Activated naive CD8-positive, alpha-beta T cell (primary cell): Measurements from ENCODE around the gene DDX39B.
"Not testable (repeated sequence)": the region's sequence is repeated elsewhere in the genome, so short reads cannot be mapped to it uniquely, and the experiment has no call there.

ENCODE experiments used
- H3K27ac Mint-ChIP-seq: one replicate; pipeline ENCODE4 v1.8.0; 2021; ENCODE audit warnings: mixed read lengths
- H3K27me3 Mint-ChIP-seq: one replicate; pipeline ENCODE4 v1.8.0; 2021; ENCODE audit warnings: mixed read lengths
- H3K36me3 Mint-ChIP-seq: one replicate; pipeline ENCODE4 v1.8.0; 2021; ENCODE audit warnings: mixed read lengths
- H3K4me1 Mint-ChIP-seq: one replicate; pipeline ENCODE4 v1.8.0; 2021; ENCODE audit warnings: low read depth, mixed read lengths
- H3K4me3 Mint-ChIP-seq: one replicate; pipeline ENCODE4 v1.8.0; 2021; ENCODE audit warnings: mild to moderate bottlenecking, mixed read lengths
- H3K9me3 Mint-ChIP-seq: one replicate; pipeline ENCODE4 v1.8.0; 2021; ENCODE audit warnings: low read depth, mixed read lengths

DDX39B gene

DNA sequence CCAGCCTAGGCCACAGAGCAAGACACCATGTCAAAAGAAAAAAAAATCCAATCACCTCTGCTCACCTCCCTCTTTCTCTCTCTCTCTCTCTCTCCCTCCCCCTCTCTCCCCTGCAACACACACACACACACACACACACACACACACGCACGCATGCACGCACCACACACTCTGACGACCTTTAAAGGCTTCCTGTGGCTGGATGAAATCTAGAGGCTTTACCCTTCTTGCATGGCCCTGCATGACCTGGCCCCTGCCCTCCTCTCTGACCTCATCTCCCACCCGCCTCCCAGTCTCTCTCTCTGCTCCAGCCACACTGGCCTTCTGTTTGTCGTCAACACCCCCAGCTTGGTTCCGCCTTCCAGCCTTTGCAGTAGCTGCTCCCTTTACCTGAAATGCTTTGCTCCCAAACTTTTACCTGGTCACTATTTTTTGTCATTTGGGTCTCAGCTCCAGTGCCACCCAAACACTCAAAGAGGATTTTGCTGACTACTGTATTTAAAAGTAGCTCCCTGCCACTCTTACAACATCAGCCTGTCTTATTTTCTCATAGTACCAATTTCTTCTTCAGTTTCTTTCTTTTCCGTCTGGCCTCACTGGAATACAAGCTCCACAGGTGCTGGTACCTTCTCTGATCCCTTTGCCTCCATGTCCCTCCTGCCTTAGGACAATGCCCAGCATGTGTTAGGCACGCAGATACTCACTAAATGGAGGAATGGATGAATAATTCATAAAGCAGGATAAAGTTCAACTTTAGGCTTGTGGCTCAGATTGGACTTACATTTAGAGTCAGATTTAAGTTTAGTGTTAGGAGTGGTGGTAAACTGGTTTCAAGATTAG lies 25.9 kb upstream of the DDX39B start:
- no peaks in the 10 kb centered on the region for H3K9me3 Mint-ChIP-seq
- H3K27me3 Mint-ChIP-seq = no peaks in the 10 kb centered on the region
- H3K36me3 Mint-ChIP-seq = peaks cover 10% of the 10 kb centered on the region
- H3K27ac Mint-ChIP-seq = peak overlapping the region; percentile 99
- peak overlapping the region; percentile 81 for H3K4me3 Mint-ChIP-seq
- H3K4me1 Mint-ChIP-seq = peaks cover 78% of the 10 kb centered on the region

DNA sequence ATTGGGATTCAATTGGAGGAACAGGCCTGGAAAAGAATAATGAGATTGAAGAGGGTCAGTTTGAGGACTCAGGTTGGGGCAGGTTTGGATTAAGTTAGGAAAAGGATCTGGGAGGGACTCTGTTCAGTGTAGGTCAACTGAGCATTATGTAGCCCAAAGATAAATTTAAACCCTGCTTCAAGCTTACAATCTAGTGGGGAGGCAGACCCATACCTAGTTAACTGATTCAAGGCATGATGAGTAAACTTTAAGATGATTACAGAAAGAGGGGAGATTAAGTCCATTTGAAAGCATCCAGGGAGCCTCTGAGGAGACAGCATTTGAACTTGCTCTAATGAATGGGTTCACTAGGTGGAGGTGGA lies 18.9 kb upstream of the DDX39B start:
- Mint-ChIP-seq H3K27ac (peak overlapping the region; percentile 97), H3K4me3 (peak overlapping the region; percentile 80)

GRCh38 chr6:31559958-31560696 lies 18.3 kb upstream of the DDX39B start:
- Mint-ChIP-seq H3K4me3 (peak overlapping the region; percentile 80), H3K27me3 (no peaks in the 10 kb centered on the region), H3K36me3 (peaks cover 23% of the 10 kb centered on the region), H3K27ac (peak overlapping the region; percentile 97), H3K4me1 (peaks cover 84% of the 10 kb centered on the region), H3K9me3 (no peaks in the 10 kb centered on the region)

More for the DNA sequence above, 18.9 kb upstream of the DDX39B start:
- Mint-ChIP-seq H3K9me3 (no peaks in the 10 kb centered on the region), H3K36me3 (peaks cover 23% of the 10 kb centered on the region), H3K4me1 (peaks cover 89% of the 10 kb centered on the region), H3K27me3 (no peaks in the 10 kb centered on the region)

- H3K27ac Mint-ChIP-seq = peak overlapping the region; percentile 97
- peaks cover 20% of the 10 kb centered on the region for H3K36me3 Mint-ChIP-seq
- H3K4me3 Mint-ChIP-seq = peak overlapping the region; percentile 80
- peaks cover 83% of the 10 kb centered on the region for H3K4me1 Mint-ChIP-seq
- H3K27me3 Mint-ChIP-seq = no peaks in the 10 kb centered on the region
- no peaks in the 10 kb centered on the region for H3K9me3 Mint-ChIP-seq
These were observed 17.8 kb upstream of the DDX39B start for GRCh38 chr6:31559606-31559957.

DNA sequence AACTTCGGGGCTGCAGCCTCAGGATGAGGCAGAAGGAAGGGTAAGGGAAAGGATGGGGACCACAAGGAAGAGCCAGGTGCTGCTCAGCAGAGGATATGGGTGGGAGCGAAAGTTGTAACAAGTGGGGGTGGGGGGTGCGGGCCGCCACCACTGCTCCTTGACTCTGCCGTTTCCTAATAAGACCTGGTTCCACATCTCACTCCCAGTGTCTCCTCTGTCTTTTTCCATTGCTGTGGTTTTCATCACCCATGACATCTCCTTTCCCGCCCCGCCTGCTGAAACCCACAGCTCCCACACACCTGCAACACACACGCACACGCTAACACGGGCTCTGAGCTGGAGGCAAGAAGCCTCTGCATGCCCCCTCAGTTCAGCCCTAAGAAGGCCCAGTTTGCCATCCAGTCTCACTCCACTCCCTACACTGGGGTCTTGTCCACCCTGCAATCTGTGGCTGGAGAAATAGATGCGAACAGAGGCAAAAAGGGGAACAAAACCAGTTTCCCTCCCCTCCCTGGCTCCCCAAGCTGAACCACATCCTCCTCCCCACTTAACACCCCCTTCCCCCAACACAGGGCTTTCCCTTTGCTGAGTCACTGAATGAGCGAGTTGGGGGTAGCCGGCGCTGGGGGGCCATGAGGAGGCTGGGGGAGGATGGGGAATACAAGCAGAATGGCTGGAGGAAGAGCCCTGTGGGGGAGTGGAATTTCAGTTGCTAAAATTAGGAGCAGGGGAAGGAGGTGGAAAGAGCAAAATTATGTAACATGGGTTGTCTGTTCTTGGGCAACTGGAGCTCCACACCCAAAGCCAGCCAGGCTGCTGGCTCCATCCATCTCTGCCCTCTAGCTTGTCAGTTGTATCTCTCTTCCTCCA lies 17.1 kb upstream of the DDX39B start:
- Mint-ChIP-seq H3K4me1 (peaks cover 84% of the 10 kb centered on the region), H3K36me3 (peaks cover 19% of the 10 kb centered on the region), H3K4me3 (peak overlapping the region; percentile 80), H3K9me3 (no peaks in the 10 kb centered on the region), H3K27ac (peak overlapping the region; percentile 97), H3K27me3 (no peaks in the 10 kb centered on the region)

DNA sequence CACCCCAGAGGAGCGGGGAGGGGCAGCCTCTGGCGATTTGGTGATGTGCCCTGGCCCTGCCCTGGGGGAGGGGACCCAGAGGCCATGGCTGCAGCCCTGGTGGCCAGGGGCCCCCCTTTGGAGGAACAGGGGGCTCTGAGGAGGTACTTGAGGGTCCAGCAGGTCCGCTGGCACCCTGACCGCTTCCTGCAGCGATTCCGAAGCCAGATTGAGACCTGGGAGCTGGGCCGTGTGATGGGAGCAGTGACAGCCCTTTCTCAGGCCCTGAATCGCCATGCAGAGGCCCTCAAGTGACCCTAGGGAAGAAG lies 16.5 kb upstream of the DDX39B start:
- peaks cover 16% of the 10 kb centered on the region for H3K36me3 Mint-ChIP-seq
- H3K4me3 Mint-ChIP-seq = peak overlapping the region; percentile 80
- peak overlapping the region; percentile 97 for H3K27ac Mint-ChIP-seq
- H3K9me3 Mint-ChIP-seq = no peaks in the 10 kb centered on the region
- H3K27me3 Mint-ChIP-seq = no peaks in the 10 kb centered on the region
- H3K4me1 Mint-ChIP-seq = peaks cover 78% of the 10 kb centered on the region

GRCh38 chr6:31557443-31558317 lies 15.9 kb upstream of the DDX39B start:
- Mint-ChIP-seq H3K27ac (peak overlapping the region; percentile 97), H3K9me3 (no peaks in the 10 kb centered on the region), H3K27me3 (no peaks in the 10 kb centered on the region), H3K4me1 (peaks cover 72% of the 10 kb centered on the region), H3K4me3 (peak overlapping the region; percentile 63), H3K36me3 (peaks cover 14% of the 10 kb centered on the region)

DNA sequence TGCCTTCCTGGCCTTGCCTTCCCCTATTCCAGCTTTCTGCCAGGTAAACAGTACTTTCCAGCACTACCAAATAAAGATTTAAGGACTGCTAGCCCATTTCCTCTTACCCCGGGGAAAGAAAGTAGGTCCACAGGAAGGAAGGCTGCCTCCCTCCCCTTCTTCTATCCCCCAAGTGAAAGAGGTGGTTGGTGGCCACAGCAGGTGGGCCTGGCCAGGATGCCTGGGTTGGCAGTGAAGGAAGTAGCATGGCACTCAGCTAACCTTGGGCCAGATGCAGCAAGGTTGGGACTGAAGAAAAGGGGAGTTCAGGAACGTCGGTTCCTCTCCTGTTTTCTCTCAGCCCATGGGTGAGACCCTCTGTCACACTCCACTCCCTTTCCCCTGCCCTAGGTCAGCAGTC lies 14.5 kb upstream of the DDX39B start:
- peak overlapping the region; percentile 72 for H3K27ac Mint-ChIP-seq
- H3K9me3 Mint-ChIP-seq = no peaks in the 10 kb centered on the region
- H3K36me3 Mint-ChIP-seq = peaks cover 8% of the 10 kb centered on the region
- H3K27me3 Mint-ChIP-seq = no peaks in the 10 kb centered on the region
- H3K4me3 Mint-ChIP-seq = no peak overlapping the region
- peaks cover 63% of the 10 kb centered on the region for H3K4me1 Mint-ChIP-seq

- not testable (repeated sequence) for H3K36me3 Mint-ChIP-seq
- peaks cover 43% of the 10 kb centered on the region for H3K4me1 Mint-ChIP-seq
These were observed 9.6 kb upstream of the DDX39B start for GRCh38 chr6:31551371-31551770.

DNA sequence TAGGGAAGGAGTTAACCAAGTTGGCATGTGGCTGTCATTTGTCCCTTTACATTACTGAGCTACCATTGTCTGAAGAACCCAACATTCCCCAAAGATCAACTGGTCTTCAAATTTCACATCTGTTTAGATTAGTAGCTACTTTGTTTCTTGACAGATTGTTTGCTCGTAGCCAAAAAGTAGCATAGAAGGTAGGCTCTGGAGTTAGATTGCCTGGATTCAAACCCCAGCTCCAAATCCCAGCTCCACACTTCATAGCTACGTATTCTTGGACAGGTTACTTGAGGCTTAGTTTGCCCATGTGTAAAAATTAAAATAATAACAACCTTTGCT lies 6.7 kb upstream of the DDX39B start:
- Mint-ChIP-seq H3K27ac (peak overlapping the region; percentile 54), H3K27me3 (no peaks in the 10 kb centered on the region), H3K36me3 (peaks cover 2% of the 10 kb centered on the region), H3K4me1 (peaks cover 29% of the 10 kb centered on the region), H3K4me3 (peak overlapping the region; percentile 31), H3K9me3 (no peaks in the 10 kb centered on the region)

More at GRCh38 chr6:31551371-31551770, 9.6 kb upstream of the DDX39B start:
- H3K4me3 Mint-ChIP-seq = peak overlapping the region; percentile 52
- peak overlapping the region; percentile 83 for H3K27ac Mint-ChIP-seq
- H3K27me3 Mint-ChIP-seq, H3K9me3 Mint-ChIP-seq: not testable (repeated sequence)

DNA sequence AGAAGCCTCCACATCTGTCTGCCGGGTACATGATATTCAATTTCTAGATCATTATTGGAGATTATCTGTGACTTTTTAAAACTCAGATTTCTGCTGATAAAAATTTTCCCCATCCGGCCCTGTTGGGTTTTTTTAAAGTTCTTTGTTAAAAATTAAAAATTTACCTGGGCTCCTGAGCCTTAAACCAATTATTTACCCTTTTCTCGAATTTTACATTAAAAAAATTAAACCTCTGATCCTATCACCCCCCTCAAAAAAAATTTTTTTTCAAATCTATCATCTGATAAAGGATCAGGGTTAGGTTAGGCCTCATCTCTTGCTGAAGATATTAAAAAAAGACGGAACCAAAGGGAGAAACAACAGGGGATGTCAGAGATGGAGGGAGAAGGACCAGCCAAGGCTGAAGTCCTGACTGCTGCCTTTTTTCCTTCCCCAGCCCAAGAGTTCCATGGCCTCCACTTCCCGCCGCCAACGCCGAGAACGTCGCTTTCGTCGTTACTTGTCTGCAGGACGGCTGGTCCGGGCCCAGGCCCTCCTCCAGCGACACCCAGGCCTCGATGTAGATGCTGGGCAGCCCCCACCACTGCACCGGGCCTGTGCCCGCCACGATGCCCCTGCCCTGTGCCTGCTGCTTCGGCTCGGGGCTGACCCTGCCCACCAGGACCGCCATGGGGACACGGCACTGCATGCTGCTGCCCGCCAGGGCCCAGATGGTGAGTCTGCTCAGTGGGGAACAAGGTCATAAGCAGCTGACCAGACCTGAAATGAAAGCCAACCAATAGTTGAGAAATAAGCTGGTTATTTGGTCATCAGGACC lies 6.1 kb upstream of the DDX39B start:
- H3K4me3 Mint-ChIP-seq = peak overlapping the region; percentile 89
- H3K36me3 Mint-ChIP-seq = peaks cover 2% of the 10 kb centered on the region
- no peaks in the 10 kb centered on the region for H3K27me3 Mint-ChIP-seq
- peaks cover 34% of the 10 kb centered on the region for H3K4me1 Mint-ChIP-seq
- peak overlapping the region; percentile 93 for H3K27ac Mint-ChIP-seq
- no peaks in the 10 kb centered on the region for H3K9me3 Mint-ChIP-seq

- Mint-ChIP-seq H3K4me1 (peaks cover 36% of the 10 kb centered on the region), H3K4me3 (peak within 1 kb of the TSS; percentile 89), H3K27ac (peak within 1 kb of the TSS; percentile 93), H3K27me3 (no peaks in the 10 kb centered on the region), H3K9me3 (no peaks in the 10 kb centered on the region), H3K36me3 (peaks cover 2% of the 10 kb centered on the region)
These were observed 5.3 kb upstream of the DDX39B start, which contains the start of gene NFKBIL1 for GRCh38 chr6:31546958-31547726. NFKBIL1 (plus strand) TSS chr6:31547608; CDS start chr6:31547695, 87 bp downstream.

- Mint-ChIP-seq H3K27me3 (no peaks in the 10 kb centered on the region), H3K4me1 (peaks cover 35% of the 10 kb centered on the region), H3K36me3 (peaks cover 2% of the 10 kb centered on the region)
These were observed 4.6 kb upstream of the DDX39B start, which contains the start of gene ATP6V1G2 for GRCh38 chr6:31546339-31546957. ATP6V1G2 (minus strand) TSS chr6:31546608; CDS start chr6:31546559, 49 bp downstream.

More at GRCh38 chr6:31546339-31546957, 4.6 kb upstream of the DDX39B start, which contains the start of gene ATP6V1G2:
- H3K27ac Mint-ChIP-seq = peak within 1 kb of the TSS; percentile 93
- peak within 1 kb of the TSS; percentile 89 for H3K4me3 Mint-ChIP-seq
- H3K9me3 Mint-ChIP-seq = no peaks in the 10 kb centered on the region
